ENCODE results near the gene KRTAP3-1.
"Not testable (repeated sequence)": the region's sequence is repeated elsewhere in the genome, so short reads cannot be mapped to it uniquely, and the experiment has no call there.

Gene KRTAP3-1

DNA sequence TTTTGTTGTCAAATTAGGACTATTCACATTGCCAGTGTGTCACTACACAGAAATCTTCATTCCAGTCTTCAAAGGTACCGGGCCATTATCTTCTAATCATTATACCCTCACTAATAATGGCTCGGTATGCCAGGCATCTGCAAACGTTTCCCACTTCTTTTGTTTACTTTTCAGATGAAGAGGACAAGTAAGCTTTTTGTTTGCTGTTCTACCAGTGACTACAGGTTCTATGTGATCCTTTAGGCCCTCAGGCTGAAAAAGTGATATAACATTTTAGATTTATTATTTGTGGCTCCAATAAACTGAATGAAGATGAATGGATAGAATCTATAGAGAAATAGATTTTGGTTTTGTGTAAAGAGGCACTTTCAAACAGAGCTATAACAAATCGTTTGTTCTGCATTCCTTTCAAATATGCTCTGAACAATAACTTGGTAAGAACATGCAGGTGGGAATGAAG lies 403 bp upstream of the KRTAP3-1 start:
- Mint-ChIP-seq H3K36me3 (no peaks in the 10 kb centered on the region), H3K27me3 (peaks cover 9% of the 10 kb centered on the region), H3K27ac (no peak overlapping the region), H3K4me1 (no peaks in the 10 kb centered on the region), H3K9me3 (no peaks in the 10 kb centered on the region), H3K4me3 (no peak overlapping the region)
- ATAC-seq (ENCODE audit: low read depth) (no peak), DNase-seq (ENCODE audit: low spot score in 2 of 2) (no peak)

DNA sequence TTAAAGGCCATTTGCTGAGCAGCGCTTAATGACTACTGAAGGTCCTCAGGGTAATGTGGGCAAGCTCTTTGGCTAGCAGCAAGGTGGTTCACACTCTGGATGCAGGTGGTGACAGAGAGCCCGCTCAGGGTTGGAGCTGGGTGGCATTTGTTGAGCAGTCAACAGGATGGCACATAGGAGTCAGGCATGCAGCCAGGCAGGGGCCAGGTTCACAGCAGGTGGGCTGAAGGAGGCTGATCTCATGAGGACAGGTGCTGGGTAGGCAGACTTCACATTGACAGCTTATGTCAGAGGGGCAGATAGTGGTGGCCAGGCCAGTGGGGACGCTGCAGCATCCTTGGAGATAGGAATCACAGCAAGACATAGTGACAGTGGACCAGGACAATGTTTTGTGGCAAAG lies 4.5 kb downstream of the KRTAP3-1 start:
- Mint-ChIP-seq H3K27ac (no peak overlapping the region), H3K36me3 (no peaks in the 10 kb centered on the region)

DNA sequence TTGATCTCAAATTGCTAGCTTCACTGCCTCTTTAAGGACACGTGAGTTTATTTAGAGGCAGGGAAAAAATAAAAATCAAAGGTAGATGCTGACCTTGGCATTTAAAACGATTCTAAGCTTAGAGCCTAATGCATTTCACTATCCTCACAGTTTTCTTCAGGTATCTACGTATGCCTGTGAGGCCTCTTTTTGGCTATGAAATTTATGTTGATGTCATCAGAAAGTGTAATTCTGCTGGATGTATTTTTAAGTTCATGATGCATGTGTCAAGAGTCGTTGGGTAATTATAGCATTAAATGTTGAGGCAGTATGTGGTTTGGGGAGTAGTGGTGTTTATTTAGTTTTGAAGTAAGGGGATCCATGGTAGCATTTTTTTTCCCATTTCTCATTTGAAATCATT lies 5.0 kb downstream of the KRTAP3-1 start:
- no peaks in the 10 kb centered on the region for H3K36me3 Mint-ChIP-seq
- H3K27me3 Mint-ChIP-seq, result peaks cover 13% of the 10 kb centered on the region
- no peaks in the 10 kb centered on the region for H3K4me1 Mint-ChIP-seq
- ATAC-seq (ENCODE audit: low read depth), result no peak
- no peak overlapping the region for H3K27ac Mint-ChIP-seq
- no peak overlapping the region for H3K4me3 Mint-ChIP-seq
- DNase-seq (ENCODE audit: low spot score in 2 of 2), result no peak
- H3K9me3 Mint-ChIP-seq, result no peaks in the 10 kb centered on the region

More for the DNA sequence above, 4.5 kb downstream of the KRTAP3-1 start:
- no peak for ATAC-seq (ENCODE audit: low read depth)
- no peak for DNase-seq (ENCODE audit: low spot score in 2 of 2)
- Mint-ChIP-seq H3K27me3 (peaks cover 12% of the 10 kb centered on the region), H3K9me3 (no peaks in the 10 kb centered on the region), H3K4me1 (no peaks in the 10 kb centered on the region), H3K4me3 (no peak overlapping the region)

DNA sequence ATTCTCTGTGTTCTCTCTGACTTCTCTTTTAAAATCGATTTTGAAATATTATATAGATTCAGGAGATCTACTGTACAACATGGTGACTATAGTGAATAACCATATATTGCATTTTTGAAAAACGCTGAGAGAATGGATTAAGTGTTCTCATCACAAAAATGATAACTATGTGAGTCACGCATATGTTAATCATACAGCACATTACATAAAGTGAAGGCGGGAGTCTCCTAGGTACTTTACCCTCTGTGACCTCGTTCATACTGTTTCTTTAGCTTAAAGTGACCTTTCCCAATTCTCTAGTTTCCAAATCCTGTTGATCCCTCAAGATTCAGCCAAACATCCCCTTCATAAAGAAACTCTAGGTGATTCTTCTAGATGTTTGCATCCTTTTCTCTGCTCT lies 6.1 kb downstream of the KRTAP3-1 start:
- Mint-ChIP-seq H3K36me3 (no peaks in the 10 kb centered on the region), H3K27me3 (peaks cover 12% of the 10 kb centered on the region), H3K27ac (no peak overlapping the region), H3K4me3 (no peak overlapping the region), H3K4me1 (no peaks in the 10 kb centered on the region), H3K9me3 (no peaks in the 10 kb centered on the region)
- no peak for DNase-seq (ENCODE audit: low spot score in 2 of 2)
- ATAC-seq (ENCODE audit: low read depth), result no peak

DNA sequence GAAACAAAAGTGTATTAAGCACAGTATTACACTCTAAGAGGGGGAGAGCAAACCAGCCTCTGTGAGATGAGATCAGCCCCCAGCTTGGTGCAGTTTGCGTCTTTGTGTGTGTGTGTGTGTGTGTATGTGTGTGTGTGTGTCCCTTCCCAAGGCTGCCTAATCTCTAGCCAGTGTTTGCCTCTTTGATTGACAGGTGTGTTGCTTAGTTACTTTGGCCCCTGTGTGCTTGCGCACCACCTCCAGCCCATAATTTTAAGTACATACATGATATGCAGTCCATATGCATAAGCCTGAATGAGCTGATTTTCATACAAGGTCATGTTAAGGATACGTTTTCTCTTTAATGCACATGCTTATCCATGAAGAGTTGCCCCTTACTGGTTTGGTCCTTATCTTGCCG lies 7.1 kb downstream of the KRTAP3-1 start:
- peaks cover 17% of the 10 kb centered on the region for H3K27me3 Mint-ChIP-seq
- H3K4me3 Mint-ChIP-seq, result no peak overlapping the region
- H3K4me1 Mint-ChIP-seq, result no peaks in the 10 kb centered on the region
- DNase-seq (ENCODE audit: low spot score in 2 of 2) (no peak), ATAC-seq (ENCODE audit: low read depth) (no peak)
- no peaks in the 10 kb centered on the region for H3K36me3 Mint-ChIP-seq
- no peaks in the 10 kb centered on the region for H3K9me3 Mint-ChIP-seq
- no peak overlapping the region for H3K27ac Mint-ChIP-seq

DNA sequence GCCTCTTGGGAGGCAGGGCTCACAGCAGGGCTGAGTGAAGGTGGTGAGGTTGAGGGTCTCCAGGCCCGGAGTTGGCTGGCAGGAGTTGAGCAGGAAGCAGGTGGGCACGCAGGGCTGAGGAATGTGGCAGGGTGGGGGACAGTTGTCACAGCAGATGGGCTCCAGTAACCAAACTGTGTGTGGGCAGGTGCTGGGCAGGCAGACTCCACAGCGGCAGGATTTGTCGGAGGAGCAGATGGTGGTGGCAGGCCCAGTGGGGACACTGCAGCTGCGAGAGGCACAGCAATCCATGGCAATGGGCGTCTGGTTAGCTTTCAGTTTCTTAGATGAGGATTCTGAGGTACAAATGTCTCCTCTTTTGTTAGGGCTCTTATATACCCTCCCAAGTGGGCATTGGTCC lies 9.4 kb downstream of the KRTAP3-1 start, which contains the start of gene KRTAP3-2:
TSS of gene KRTAP3-2 (minus strand) at position 344 of the 400 bp plus-strand sequence. CDS start at position 291, 53 bp downstream.
- H3K9me3 Mint-ChIP-seq; ATAC-seq (ENCODE audit: low read depth); DNase-seq (ENCODE audit: low spot score in 2 of 2); H3K27ac Mint-ChIP-seq; H3K4me3 Mint-ChIP-seq; H3K4me1 Mint-ChIP-seq; H3K36me3 Mint-ChIP-seq: not testable (repeated sequence)
- H3K27me3 Mint-ChIP-seq, result peaks cover 15% of the 10 kb centered on the region

DNA sequence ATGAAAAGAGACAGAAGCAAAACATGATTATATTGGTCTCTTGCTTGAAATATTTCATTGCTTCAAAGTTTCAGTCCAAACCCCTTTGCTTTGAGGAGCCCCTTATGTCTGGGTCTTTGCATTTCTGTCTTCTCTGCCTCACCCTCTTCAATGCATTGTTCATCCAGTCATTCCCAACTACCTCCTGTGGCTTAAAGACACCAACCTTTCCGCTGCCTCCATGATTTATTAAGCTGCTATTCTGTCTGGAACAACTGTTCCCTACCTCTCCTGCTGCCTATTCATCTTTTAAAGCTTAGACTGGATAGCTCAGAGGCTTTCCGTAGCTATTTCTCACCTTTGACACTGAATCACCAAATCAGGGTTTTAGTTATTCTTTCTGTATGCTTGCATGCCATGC lies 11.6 kb downstream of the KRTAP3-1 start:
- no peak overlapping the region for H3K27ac Mint-ChIP-seq
- H3K36me3 Mint-ChIP-seq, result no peaks in the 10 kb centered on the region
- peaks cover 13% of the 10 kb centered on the region for H3K27me3 Mint-ChIP-seq
- no peaks in the 10 kb centered on the region for H3K9me3 Mint-ChIP-seq
- no peaks in the 10 kb centered on the region for H3K4me1 Mint-ChIP-seq
- no peak for DNase-seq (ENCODE audit: low spot score in 2 of 2)
- no peak overlapping the region for H3K4me3 Mint-ChIP-seq
- no peak for ATAC-seq (ENCODE audit: low read depth)

DNA sequence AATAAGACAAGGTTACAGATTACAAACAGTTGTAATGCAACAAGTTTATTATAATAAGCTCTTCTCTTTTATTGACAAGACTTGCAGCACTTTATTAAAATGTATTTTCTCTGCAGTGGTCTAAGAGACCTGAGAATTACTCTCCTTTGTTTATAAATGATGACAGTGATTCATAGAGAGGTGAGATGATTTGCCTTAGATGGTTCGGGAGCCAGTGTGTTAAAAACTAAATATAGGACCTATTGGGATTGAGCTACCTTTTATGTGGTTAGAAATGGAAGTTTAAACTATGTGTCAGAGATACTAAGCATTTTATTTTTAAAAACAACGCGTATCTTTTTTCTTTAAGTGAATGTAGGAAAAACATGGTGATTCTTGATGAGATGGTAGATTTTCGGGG lies 12.1 kb downstream of the KRTAP3-1 start:
- H3K9me3 Mint-ChIP-seq, result no peaks in the 10 kb centered on the region
- H3K4me1 Mint-ChIP-seq, result no peaks in the 10 kb centered on the region
- H3K27ac Mint-ChIP-seq, result no peak overlapping the region
- H3K27me3 Mint-ChIP-seq, result peaks cover 13% of the 10 kb centered on the region
- no peaks in the 10 kb centered on the region for H3K36me3 Mint-ChIP-seq
- DNase-seq (ENCODE audit: low spot score in 2 of 2) (no peak), ATAC-seq (ENCODE audit: low read depth) (no peak)
- no peak overlapping the region for H3K4me3 Mint-ChIP-seq

DNA sequence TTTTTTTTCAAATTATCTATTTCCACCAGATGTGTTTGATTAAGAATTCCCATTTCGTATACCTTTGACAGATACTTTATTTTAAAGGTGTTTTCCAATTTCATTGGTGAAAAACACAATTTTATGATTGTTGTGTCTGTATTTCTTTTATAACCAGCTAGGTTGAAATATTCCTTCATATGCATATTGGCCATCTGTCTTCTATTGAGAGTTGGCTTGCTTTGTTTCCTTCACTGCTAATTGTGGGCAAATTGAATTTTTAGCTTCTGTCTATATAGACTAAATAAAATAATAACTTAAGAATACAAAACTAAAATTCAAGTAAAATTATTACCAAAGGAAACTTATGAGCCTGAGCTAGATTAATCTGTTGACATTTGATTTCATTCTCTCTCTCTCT lies 13.8 kb downstream of the KRTAP3-1 start:
- no peak for ATAC-seq (ENCODE audit: low read depth)
- DNase-seq (ENCODE audit: low spot score in 2 of 2), result no peak
- Mint-ChIP-seq H3K27me3 (peaks cover 12% of the 10 kb centered on the region), H3K27ac (no peak overlapping the region), H3K4me3 (no peak overlapping the region), H3K4me1 (no peaks in the 10 kb centered on the region), H3K9me3 (no peaks in the 10 kb centered on the region), H3K36me3 (no peaks in the 10 kb centered on the region)

DNA sequence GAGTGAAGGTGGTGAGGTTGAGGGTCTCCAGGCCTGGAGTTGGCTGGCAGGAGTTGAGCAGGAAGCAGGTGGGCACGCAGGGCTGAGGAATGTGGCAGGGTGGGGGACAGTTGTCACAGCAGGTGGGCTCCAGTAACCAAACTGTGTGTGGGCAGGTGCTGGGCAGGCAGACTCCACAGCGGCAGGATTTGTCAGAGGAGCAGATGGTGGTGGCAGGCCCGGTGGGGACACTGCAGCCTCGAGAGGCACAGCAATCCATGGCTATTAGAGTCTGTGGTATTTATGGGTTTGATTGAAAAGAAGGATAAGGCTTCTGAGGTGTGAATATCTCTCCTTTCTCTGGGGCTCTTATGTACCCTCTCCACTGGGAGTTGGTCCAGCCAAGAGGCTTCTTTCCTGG lies 15.1 kb downstream of the KRTAP3-1 start, which contains the start of gene KRTAP3-3:
TSS of gene KRTAP3-3 (minus strand) at position 326 of the 400 bp plus-strand sequence. CDS start at position 259, 67 bp downstream.
- Mint-ChIP-seq H3K4me3 (no peak within 1 kb of the TSS), H3K27ac (no peak within 1 kb of the TSS), H3K36me3 (no peaks in the 10 kb centered on the region), H3K27me3 (peaks cover 8% of the 10 kb centered on the region), H3K4me1 (no peaks in the 10 kb centered on the region), H3K9me3 (no peaks in the 10 kb centered on the region)
- DNase-seq (ENCODE audit: low spot score in 2 of 2) (no peak), ATAC-seq (ENCODE audit: low read depth) (no peak)

DNA sequence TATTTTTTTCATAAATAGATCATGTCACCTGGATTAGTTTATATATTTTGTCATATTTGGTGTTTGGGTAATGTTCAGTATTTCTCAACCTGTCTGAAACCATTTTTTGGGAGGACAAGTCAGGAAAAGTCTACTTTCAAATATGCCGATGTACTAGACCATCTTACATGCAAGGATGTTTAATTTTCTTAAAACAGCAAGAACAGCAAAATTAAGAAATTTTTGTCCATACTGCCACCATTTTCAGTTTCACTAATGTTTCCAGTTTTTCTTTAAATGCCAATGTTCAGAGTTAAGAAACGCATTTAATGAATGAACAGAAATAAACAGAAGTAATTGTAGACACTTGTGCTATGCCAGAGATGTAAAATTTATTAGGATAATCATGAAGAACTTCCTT lies 15.8 kb downstream of the KRTAP3-1 start:
- H3K27me3 Mint-ChIP-seq, result peaks cover 8% of the 10 kb centered on the region
- no peaks in the 10 kb centered on the region for H3K36me3 Mint-ChIP-seq

DNA sequence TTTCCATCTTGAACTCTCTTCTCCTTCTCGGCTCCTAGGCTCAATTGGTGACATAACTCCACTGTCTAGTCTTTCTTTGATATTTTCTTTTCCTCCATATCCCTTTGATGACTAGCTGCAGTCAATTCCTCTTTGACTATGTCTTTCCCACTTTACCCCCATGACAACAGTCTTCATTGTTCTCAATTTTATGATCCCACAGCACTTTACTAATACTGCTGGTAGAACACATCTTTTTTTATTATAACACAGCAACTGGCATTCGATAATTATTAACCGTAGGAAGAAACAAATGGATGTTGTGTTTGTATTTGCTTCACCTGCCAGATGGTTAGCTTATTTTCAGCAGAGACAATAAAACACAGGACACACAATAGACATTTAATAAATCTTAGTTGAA lies 16.3 kb downstream of the KRTAP3-1 start:
- H3K9me3 Mint-ChIP-seq, result no peaks in the 10 kb centered on the region

More for the DNA sequence above, 15.8 kb downstream of the KRTAP3-1 start:
- ATAC-seq (ENCODE audit: low read depth), result no peak
- H3K9me3 Mint-ChIP-seq, result no peaks in the 10 kb centered on the region
- no peak overlapping the region for H3K4me3 Mint-ChIP-seq
- no peaks in the 10 kb centered on the region for H3K4me1 Mint-ChIP-seq
- no peak for DNase-seq (ENCODE audit: low spot score in 2 of 2)
- H3K27ac Mint-ChIP-seq, result no peak overlapping the region

DNA sequence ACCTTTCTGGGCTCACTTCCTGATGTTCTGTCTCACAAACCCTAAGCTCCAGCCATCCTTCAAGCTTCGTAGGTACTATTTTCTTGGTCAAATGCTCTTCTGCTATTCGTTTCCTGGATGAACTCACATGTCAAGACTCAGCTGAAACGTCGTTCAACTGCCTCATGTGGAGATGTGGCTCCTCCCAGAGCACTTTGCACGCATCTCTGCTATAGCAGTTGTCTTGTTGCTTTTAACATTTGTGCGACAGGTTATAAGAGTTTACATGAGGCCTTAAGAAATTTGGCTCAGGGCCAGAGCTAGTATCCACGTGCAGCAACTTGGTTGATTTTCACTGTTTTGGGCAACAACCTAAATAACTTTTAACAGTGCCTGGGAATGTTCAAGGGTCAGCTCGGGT lies 22.0 kb downstream of the KRTAP3-1 start:
- Mint-ChIP-seq H3K27ac (no peak overlapping the region), H3K9me3 (no peaks in the 10 kb centered on the region), H3K4me1 (peaks cover 4% of the 10 kb centered on the region), H3K36me3 (no peaks in the 10 kb centered on the region), H3K27me3 (peaks cover 9% of the 10 kb centered on the region), H3K4me3 (no peak overlapping the region)
- ATAC-seq (ENCODE audit: low read depth) (no peak), DNase-seq (ENCODE audit: low spot score in 2 of 2) (no peak)

More for the DNA sequence above, 16.3 kb downstream of the KRTAP3-1 start:
- DNase-seq (ENCODE audit: low spot score in 2 of 2), result no peak
- Mint-ChIP-seq H3K36me3 (no peaks in the 10 kb centered on the region), H3K27ac (no peak overlapping the region), H3K4me3 (no peak overlapping the region), H3K4me1 (peaks cover 1% of the 10 kb centered on the region), H3K27me3 (peaks cover 7% of the 10 kb centered on the region)
- ATAC-seq (ENCODE audit: low read depth), result no peak

DNA sequence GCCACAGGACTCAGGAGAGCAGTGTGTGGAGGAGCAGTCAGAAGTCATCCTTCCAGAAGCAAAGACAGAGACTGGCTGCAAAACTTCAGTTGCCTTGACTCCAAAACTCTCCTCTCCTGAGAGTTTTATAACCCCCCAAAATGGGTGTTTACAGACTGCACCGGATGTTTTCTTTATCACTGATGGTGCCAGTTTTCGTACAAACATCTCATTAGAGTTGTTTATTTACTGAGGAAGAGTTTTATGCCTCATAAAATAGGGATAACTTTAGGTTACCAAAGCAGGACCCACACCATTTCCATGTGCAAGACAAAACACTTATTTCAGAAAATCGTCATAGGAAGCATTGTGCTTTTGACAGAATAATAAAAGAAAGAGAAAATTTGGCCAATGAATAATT lies 24.7 kb downstream of the KRTAP3-1 start, which contains the start of gene KRT40:
TSS of gene KRT40 (minus strand) at position 101 of the 400 bp plus-strand sequence. CDS start at position 48, 53 bp downstream.
- H3K9me3 Mint-ChIP-seq, result no peaks in the 10 kb centered on the region
- peaks cover 16% of the 10 kb centered on the region for H3K27me3 Mint-ChIP-seq
- H3K36me3 Mint-ChIP-seq, result no peaks in the 10 kb centered on the region
- peaks cover 4% of the 10 kb centered on the region for H3K4me1 Mint-ChIP-seq
- H3K27ac Mint-ChIP-seq, result no peak within 1 kb of the TSS
- no peak for ATAC-seq (ENCODE audit: low read depth)
- H3K4me3 Mint-ChIP-seq, result no peak within 1 kb of the TSS
- no peak for DNase-seq (ENCODE audit: low spot score in 2 of 2)

DNA sequence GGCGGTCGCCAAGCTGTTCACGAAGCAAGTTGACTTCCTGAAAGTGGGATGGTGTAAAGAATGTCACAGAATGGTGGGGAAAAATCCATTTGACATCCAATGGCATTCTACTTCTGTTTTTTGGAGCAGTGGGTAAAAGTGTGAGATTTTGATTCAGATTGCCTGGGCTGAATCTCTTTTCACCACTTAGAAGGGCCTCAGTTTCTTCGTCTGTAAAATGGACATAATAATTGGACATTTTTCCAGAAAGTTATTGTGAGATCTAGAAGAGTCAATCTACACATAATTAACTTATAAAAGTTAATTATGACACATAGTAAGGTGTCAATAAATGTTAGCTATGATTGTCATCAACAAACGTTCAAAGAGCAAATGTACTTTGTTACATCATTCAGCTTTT lies 27.8 kb downstream of the KRTAP3-1 start:
- ATAC-seq (ENCODE audit: low read depth), result no peak
- Mint-ChIP-seq H3K36me3 (no peaks in the 10 kb centered on the region), H3K4me1 (no peaks in the 10 kb centered on the region), H3K4me3 (no peak overlapping the region), H3K27ac (no peak overlapping the region), H3K9me3 (no peaks in the 10 kb centered on the region), H3K27me3 (peaks cover 22% of the 10 kb centered on the region)
- no peak for DNase-seq (ENCODE audit: low spot score in 2 of 2)

Measured in memory B cell (primary cell).